Measurements from ENCODE around the gene TAF9B. TPM values are rescaled to one million over a fixed set of nuclear protein-coding genes. Genes with fewer than 3 reads are reported as not detected.
"Not testable (repeated sequence)": the region's sequence is repeated elsewhere in the genome, so short reads cannot be mapped to it uniquely, and the experiment has no call there.

Gene TAF9B, protein sequence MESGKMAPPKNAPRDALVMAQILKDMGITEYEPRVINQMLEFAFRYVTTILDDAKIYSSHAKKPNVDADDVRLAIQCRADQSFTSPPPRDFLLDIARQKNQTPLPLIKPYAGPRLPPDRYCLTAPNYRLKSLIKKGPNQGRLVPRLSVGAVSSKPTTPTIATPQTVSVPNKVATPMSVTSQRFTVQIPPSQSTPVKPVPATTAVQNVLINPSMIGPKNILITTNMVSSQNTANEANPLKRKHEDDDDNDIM
- total RNA-seq, result 11.9 and 15.0 TPM in 2 replicates

DNA sequence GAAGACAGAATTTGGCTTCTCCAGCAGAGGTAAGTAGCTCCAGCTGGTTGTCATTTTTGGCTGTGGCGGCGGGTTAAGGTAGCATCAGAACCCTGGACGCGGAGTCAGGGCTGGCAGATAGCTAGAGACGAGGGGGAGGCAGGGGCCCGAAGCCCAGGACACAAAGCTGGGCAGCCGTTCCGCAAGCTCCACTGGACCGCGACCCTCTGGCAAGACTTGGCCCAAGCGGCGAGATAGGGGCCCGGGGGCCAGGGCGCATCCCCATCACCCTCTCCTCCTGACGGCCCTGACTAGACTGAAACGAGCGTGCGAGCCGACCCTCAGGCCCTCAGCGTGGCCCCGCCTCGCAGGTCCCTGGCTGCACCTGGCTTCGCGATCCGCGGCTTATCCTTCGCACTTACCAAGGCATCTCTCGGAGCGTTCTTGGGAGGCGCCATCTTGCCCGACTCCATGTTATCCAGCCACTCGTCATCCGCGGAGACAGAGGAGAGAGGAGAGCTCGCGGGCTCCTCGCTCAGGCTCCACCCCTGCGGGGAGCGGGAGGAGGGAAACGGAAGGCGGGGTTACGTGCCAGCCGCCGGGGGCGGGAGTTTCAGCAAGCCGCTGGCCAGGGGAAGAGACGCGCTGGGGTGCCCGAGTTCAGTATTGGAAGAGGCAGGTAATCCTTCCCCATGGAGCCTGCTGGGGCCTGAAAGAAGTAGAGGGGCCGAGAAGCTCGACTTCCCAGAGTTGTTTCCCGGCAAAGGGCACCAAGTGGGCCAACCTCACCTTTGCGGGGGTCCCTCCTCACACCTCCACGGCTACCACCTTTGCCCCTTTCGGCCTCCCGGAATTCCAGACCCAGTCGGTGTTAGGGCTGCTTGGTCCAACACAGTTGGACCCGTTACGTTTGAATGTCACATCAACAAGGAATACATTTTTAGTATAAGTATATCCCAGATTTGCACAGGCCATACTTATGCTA lies at the start of gene TAF9B:
Gene TAF9B (minus strand): TSS at position 491 of the 964 bp plus-strand sequence. CDS start 39 bp downstream, at position 452.
- DNase-seq (ENCODE audit: low read depth in 2 of 2), result peak; percentile 77 to 79

DNA sequence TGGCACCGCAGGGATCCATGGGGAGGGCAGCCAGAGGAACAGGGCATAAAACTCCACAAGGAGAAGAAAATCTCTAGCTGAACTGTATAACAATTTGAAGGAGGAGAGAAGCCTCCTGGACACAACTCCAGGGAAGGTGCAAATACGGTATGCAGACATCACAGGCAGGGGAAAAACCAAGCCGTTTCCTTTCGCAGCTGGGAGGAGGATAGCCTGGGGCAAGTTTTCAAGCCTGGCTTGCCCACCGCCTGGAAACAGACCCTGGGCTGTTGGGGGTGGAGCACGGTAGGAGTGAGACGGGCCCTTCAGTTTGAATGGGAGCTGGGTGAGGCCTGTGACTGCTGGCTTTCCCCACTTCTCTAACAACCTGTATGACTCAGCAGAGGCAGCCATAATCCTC lies 43.4 kb upstream of the TAF9B start:
- no peak for DNase-seq (ENCODE audit: low read depth in 2 of 2)

DNA sequence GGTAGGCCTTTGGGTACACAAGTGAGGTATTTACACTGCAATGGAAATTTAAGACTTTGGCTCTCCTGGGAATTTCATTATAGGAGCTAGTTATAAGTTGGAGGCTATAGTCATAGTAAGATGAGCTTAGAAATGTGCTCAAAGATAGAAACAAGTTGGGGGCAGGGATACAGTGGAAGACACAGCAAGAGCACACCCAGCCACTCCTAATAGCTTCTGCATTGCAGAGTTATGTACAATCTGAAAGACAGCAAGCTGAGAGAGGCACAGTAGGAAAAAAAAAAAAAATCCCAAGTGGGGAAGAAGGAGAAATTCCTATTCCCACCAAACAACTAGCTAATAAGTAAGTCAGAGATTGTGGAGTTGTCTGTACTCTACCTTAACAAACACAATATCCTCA lies 41.9 kb upstream of the TAF9B start:
- no peak for DNase-seq (ENCODE audit: low read depth in 2 of 2)

DNA sequence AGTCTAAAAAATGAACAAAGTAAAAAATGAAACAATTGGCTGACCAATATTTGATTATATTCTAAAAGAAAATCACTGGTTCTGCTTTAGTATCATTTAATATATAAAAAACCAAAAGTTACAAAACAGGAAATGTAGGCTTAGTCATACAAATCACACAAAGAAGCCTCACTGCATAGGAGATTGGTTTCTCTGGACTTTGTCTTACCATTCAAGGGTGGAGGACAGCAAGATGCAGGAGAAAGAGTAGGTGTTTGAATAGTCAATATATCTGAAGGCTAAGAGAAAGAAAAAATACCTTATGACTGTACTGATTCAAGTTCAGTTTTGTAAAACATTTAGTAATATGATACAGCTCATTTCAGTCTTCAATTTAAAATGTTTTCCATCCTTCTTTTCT lies 28.6 kb upstream of the TAF9B start:
- peak in 1 of 2 donors; percentile 3 for DNase-seq (ENCODE audit: low read depth in 2 of 2)

DNA sequence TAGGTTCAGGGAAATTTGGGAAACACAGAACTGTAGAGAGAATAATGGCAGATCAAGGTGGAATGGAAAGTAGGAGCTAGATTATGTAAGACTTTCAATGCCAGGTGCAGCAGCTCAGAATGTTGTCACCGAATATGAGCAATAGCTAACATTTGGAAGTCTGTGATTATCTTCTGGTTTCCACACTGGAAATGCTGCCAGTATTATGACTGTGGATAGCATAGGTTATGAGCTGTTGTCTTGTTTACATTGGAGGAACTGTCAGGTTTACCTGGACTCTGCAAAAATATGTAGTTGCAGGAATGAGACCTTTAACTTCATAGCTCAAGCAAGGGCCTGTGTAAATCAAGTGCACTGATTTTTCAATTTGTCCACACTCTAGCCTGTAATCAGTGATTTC lies 26.0 kb upstream of the TAF9B start:
- DNase-seq (ENCODE audit: low read depth in 2 of 2), result no peak

DNA sequence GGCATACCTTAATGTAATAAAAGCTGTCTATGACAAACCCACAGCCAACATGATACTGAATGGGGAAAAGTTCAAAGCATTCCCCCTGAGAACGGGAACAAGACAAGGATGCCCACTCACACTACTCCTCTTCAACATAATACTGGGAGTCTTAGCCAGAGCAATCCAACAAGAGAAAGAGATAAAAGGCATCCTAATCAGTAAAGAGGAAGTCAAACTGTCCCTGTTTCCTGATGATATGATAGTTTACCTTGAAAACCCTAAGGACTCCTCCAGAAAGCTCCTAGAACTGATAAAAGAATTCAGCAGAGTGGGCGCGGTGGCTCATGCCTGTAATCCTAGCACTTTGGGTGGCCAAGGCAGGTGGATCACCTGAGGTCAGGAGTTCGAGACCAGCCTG lies 23.7 kb upstream of the TAF9B start:
- not testable (repeated sequence) for DNase-seq (ENCODE audit: low read depth in 2 of 2)

DNA sequence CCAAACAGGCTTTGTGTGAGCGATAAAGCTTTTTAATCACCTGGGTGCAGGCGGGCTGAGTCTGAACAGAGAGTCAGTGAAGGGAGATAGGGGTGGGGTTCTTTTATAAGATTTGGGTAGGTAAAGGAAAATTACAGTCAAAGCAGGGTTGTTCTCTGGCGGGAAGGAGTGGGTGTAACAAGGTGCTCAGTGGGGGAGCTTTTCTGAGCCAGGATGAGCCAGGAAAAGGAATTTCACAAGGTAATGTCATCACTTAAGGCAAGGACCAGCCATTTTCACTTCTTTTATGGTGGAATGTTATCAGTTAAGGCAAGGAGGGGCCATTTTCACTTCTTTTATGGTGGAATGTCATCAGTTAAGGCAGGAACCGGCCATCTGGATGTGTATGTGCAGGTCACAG lies 21.3 kb upstream of the TAF9B start:
- DNase-seq (ENCODE audit: low read depth in 2 of 2), result not testable (repeated sequence)

DNA sequence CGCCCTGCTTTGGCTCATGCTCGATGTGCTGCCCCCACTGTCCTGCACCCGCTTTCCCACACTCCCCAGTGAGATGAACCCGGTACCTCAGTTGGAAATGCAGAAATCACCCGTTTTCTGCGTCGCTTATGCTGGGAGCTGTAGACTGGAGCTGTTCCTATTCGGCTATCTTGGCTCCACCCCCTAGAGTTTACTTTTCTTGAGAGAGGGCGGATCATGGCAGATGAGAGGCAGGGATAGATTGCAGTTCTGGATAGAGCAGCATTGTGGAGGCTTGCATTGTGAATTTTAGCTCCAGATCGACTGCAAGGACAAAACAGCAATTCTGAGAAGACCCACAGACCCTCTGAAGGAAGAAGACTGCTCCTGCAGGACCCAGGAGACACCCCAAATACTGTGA lies 18.4 kb upstream of the TAF9B start:
- not testable (repeated sequence) for DNase-seq (ENCODE audit: low read depth in 2 of 2)

DNA sequence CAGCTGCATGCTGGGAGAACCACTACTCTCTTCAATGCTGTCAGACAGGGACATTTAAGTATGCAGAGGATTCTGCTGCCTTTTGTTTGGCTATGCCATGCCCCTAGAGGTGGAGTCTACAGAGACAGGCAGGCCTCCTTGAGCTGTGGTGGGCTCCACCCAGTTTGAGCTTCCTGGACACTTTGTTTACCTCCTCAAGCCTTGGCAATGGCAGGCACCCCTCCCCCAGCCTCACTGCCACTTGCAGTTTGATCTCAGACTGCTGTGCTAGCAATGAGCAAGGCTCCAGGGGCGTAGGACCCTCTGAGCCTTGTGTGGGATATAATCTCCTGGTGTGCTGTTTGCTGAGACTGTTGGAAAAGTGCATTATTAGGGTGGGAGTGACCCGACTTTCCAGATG lies 17.9 kb upstream of the TAF9B start:
- not testable (repeated sequence) for DNase-seq (ENCODE audit: low read depth in 2 of 2)

DNA sequence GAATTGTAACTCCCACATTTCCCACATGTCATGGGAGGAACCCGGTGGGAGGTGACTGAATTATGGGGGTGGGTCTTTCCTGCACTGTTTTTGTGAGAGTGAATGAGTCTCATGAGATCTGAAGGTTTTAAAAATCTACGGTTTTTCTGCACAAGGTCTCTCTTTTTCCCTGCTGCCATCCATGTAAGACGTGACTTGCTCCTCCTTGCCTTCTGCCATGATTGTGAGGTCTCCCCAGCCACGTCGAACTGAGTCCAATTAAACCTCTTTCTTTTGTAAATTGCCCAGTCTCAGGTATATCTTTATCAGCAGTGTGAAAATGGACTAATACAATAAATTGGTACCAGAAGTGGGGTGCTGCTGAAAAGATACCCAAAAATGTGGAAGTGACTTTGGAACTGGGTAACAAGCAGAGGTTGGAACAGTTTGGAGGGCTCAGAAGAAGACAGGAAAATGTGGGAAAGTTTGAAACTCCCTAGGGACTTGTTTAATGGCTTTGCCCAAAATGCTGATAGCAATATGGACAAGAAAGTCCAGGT lies 7.6 kb upstream of the TAF9B start:
- not testable (repeated sequence) for DNase-seq (ENCODE audit: low read depth in 2 of 2)

DNA sequence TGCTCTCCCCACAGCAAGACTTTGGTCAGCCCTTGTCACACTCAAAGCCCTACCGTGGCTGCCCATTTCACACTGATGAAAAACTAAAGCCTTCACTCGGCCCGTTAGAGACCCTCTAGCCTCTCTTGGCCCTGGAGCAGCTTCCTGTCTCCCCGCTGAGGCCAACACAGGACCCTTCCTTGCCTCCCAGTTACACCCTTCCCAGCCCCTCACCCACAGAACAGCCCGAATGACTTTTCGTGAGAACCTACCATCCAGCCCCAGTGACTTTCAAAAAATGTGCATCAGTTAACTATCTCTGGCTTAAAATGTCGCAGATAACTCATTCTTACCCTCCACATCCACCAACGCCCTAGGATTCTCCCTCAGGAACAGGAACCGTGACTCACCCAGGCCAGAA lies 756 bp upstream of the TAF9B start:
- no peak for DNase-seq (ENCODE audit: low read depth in 2 of 2)

DNA sequence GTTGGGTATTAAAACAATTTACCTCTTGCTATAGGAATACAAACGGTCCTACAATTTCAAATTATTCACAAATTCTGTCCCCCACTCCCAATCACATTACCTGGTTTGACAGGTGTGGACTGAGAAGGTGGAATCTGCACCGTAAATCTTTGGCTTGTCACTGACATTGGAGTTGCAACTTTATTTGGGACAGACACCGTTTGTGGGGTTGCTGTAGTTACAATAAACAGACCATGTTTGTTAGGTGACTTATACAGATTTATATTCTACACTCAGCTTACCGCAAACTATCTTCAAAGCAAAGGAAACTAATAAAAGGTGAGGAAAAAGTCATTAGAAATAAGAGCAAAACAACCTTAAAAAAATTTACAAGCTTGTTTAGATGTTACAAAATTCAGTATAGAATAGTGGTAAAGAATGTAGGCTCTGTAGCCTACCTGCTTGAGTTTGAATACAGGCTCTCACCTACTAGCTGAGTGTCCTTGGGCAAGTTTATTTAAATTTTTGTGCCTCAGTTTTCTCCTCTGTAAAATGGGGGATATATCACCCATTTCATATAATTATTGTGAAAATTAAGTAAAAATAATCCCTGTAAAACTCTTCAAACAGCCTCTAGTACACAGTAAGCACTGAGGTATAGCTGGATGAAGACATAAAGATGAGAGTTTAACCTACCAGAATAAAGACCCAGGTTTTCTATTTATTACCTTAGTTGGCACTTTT lies 6.1 kb downstream of the TAF9B start:
- DNase-seq (ENCODE audit: low read depth in 2 of 2), result no peak

DNA sequence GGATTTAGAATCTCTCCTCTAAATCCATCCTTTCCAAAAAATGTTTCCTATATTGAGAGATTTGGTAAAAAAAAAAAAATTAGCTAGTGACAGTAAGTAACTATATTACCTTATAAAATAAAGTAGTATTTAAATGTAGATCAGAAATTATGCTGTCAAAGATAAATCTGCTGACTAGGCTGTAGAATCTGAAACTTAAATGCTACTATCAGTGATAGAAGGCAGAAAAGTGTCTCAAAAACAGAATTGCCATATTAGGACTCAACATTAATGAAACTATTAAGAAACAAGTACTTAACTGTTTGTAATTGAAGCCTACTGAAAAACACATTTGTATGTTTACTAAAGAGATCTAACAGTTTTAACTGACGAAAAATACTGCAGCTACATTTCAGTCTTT lies 8.3 kb downstream of the TAF9B start:
- no peak for DNase-seq (ENCODE audit: low read depth in 2 of 2)

DNA sequence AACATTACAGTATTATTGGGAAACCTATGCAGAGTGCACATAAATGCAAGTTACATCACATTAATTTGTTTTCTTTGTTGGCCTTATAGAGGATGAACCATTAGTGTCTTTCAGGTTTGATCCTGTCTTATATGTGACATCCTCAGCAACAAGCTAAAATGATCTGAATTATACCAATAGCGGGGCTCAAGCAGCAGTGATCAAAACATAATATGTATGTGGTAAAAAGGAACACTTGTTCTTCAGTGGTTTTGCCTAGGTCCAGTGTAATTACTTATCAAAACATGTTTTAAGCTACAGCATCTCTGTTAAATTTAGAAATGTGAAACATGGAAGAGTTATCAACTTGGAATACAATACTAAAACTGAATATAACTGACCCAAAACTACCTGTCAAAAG lies 9.1 kb downstream of the TAF9B start:
- no peak for DNase-seq (ENCODE audit: low read depth in 2 of 2)

DNA sequence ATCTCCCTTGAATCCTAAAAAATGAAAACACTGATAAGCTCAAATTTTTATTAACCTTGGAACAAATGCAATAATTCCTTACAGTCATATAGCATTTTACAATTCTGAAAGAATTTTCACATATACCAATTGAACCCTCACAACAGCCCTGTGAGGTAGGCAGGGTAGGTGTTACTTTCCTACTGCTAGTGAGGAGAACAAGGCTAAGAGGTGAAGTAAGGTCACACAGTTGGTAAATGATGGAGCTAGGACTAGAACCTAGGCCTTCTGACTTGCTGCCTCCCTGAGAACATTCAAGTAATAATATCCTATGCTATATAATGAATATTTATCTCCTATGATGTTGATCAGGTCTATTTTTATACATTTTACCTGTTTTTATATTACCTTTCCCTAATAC lies 9.7 kb downstream of the TAF9B start:
- no peak for DNase-seq (ENCODE audit: low read depth in 2 of 2)

DNA sequence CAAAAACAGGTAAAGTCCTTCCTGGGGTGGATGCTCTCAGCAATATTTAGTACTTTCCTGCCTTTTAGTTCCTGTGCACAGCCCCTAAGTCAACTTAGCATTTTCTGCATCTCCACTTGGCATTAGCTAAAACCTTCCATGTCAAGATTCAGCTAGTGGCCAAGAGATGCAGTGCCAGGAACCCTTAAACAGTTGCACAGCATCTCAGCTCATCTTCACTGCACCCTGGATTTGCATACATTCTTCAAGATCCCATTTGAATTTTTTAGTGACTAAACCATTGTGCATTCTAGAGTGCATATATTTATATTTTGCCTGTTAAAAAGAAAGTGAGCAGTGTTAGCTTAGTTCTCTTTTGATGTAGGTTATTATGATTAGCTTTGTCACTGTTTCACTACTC lies 13.7 kb downstream of the TAF9B start:
- DNase-seq (ENCODE audit: low read depth in 2 of 2), result not testable (repeated sequence)

DNA sequence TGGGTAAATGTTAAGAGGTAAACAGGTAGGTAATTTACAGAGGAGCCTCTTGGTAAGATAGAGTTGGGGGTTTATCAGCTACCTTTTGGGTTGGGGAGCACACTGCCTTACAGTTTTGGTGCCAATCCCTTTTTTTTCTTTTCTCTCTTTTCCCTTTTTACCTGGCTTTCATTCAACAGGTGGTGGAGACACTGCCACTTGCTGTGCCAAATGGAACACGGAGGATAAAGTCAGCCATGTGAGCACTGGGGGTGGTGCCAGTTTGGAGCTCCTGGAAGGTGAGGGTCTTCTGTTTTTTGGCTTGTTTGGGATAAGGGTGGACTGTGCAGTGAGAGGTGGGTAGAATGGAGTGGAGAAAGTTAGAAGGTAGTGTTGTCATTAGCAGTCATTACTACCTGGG lies 14.3 kb downstream of the TAF9B start:
- DNase-seq (ENCODE audit: low read depth in 2 of 2), result no peak

DNA sequence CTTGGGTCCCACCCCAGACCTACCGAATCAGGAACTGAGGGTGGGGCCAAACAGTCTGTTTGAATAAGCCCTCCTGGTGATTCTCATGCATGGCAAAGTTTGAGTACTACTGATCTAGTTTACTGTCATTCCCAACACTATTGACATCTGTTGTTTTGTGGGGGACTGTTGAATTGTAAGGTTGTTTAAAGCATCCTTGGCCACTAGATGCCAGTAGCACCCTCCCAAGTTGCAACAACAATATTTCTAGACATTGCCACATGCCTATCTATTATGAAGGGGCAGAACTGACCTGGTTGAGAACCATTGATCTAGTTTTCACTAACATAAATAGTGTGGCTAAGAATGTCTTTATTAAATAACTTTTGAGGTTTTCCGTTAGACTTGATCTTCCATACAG lies 15.1 kb downstream of the TAF9B start:
- peak in 1 of 2 donors; percentile 17 for DNase-seq (ENCODE audit: low read depth in 2 of 2)

DNA sequence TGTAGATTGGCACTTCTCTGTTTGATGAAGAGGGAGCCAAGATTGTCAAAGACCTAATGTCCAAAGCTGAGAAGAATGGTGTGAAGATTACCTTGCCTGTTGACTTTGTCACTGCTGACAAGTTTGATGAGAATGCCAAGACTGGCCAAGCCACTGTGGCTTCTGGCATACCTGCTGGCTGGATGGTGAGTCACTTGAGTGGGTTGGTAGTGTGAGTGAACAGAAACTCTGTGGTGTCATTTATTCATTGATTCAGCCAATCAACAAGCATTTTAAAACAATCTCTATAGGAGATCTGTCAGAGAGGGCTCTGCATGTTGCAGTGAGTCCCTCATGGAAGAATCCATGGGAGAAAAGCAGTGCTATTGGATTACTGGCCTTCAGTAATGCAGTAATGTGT lies 16.3 kb downstream of the TAF9B start:
- no peak for DNase-seq (ENCODE audit: low read depth in 2 of 2)

DNA sequence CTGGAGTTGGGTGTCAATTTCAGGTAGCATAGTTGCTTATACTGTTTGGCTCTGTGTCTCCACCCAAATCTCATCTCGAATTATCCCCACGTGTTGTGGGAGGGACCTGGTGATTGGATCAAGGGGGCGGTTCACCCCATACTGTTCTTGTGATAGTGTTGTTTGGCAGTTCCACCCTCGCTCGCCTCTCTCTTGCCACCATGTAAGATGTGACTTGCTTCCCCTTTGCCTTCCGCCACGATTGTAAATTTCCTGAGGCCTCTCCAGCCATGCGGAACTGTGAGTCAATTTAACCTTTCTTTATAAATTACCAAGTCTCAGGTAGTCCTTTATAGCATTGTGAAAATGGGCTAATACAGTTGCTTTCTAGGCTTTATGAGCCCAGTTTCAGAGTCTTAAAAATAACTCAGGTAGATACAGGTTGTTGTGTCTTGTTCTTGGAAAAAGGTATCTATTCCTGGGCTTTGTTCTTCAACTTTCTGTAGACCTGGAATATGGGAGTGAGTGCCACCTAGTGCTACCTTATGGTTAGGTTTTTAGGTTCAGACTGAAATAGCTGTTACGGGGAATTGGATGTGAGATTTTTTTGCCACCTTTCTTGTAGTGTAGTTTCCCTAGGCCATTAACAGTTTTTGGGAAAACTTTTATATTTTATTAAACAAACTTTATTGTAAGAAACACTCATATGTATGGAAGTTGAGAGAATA lies 19.8 kb downstream of the TAF9B start:
- DNase-seq (ENCODE audit: low read depth in 2 of 2), result peak in 1 of 2 donors; percentile 15

DNA sequence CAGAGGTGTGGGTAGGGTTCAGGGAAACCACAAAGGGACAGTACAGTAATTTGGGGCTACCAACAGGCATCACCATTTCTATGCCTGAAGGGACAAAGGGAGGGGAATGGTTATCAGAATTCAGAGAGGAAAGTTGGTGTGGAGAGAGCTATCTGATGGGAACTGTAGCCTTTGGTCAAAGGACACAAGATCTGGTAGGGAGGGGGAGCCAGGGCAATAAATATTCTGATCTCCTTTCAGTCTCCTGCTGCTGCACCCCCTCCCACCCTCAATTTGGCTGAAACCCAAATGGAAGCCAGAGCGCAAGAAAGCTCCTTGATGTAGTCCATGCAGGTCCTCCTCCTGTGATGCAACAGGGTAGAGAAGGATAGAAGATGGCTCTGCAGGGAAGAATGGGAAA lies 20.8 kb downstream of the TAF9B start:
- DNase-seq (ENCODE audit: low read depth in 2 of 2), result no peak
